Measurements from ENCODE around the gene RAB13.

Gene RAB13

GRCh38 chr1:153944005-153944826 is 41.9 kb downstream of the RAB13 start:
- Histone ChIP-seq H3K9me3 (no peaks in the 10 kb centered on the region), H3K27me3 (no peaks in the 10 kb centered on the region), H3K36me3 (peaks cover 65% of the 10 kb centered on the region), H3K27ac (peak overlapping the region; percentile 100), H3K4me1 (ENCODE audit: control insufficient read depth in 1 of 2, insufficient read depth in 1 of 2, low read depth in 1 of 2, low read length in 1 of 2) (peaks cover 41 to 47% of the 10 kb centered on the region in 2 experiments), H3K4me3 (ENCODE audit: low read depth in 1 of 2, low read length in 1 of 2) (peak overlapping the region; percentile 75 to 83)
- no peak for TF ChIP-seq CTCF (IDR thresholded peaks at IDR 0.05)

GRCh38 chr1:153942766-153943549 is 43.2 kb downstream of the RAB13 start:
- H3K9me3 ChIP-seq = no peaks in the 10 kb centered on the region
- peaks cover 41 to 45% of the 10 kb centered on the region in 2 experiments for H3K4me1 ChIP-seq (ENCODE audit: control insufficient read depth in 1 of 2, insufficient read depth in 1 of 2, low read depth in 1 of 2, low read length in 1 of 2)
- no peaks in the 10 kb centered on the region for H3K27me3 ChIP-seq
- peak overlapping the region; percentile 100 for H3K27ac ChIP-seq
- TF ChIP-seq CTCF (IDR thresholded peaks at IDR 0.05) = no peak
- no peak overlapping the region for H3K4me3 ChIP-seq (ENCODE audit: low read depth in 1 of 2, low read length in 1 of 2)
- H3K36me3 ChIP-seq = peaks cover 65% of the 10 kb centered on the region

GRCh38 chr1:153941826-153942725 is 44.1 kb downstream of the RAB13 start:
- TF ChIP-seq CTCF (IDR thresholded peaks at IDR 0.05) = no peak
- peaks cover 34 to 36% of the 10 kb centered on the region in 2 experiments for H3K4me1 ChIP-seq (ENCODE audit: control insufficient read depth in 1 of 2, insufficient read depth in 1 of 2, low read depth in 1 of 2, low read length in 1 of 2)
- peak overlapping the region; percentile 100 for H3K27ac ChIP-seq
- no peaks in the 10 kb centered on the region for H3K27me3 ChIP-seq
- H3K36me3 ChIP-seq = peaks cover 65% of the 10 kb centered on the region
- H3K4me3 ChIP-seq (ENCODE audit: low read depth in 1 of 2, low read length in 1 of 2) = no peak overlapping the region
- no peaks in the 10 kb centered on the region for H3K9me3 ChIP-seq

- no peaks in the 10 kb centered on the region for H3K9me3 ChIP-seq
- peaks cover 28 to 29% of the 10 kb centered on the region in 2 experiments for H3K4me1 ChIP-seq (ENCODE audit: control insufficient read depth in 1 of 2, insufficient read depth in 1 of 2, low read depth in 1 of 2, low read length in 1 of 2)
- H3K4me3 ChIP-seq (ENCODE audit: low read depth in 1 of 2, low read length in 1 of 2) = no peak overlapping the region
- H3K27me3 ChIP-seq = no peaks in the 10 kb centered on the region
- TF ChIP-seq CTCF (IDR thresholded peaks at IDR 0.05) = no peak
- H3K27ac ChIP-seq = peak overlapping the region; percentile 43
- peaks cover 76% of the 10 kb centered on the region for H3K36me3 ChIP-seq
Measured at GRCh38 chr1:153940756-153941155, 45.4 kb downstream of the RAB13 start.

GRCh38 chr1:153939476-153939875 is 46.7 kb downstream of the RAB13 start:
- H3K27me3 ChIP-seq = no peaks in the 10 kb centered on the region
- no peak for TF ChIP-seq CTCF (IDR thresholded peaks at IDR 0.05)

More at GRCh38 chr1:153939476-153939875, 46.7 kb downstream of the RAB13 start:
- Histone ChIP-seq H3K4me3 (ENCODE audit: low read depth in 1 of 2, low read length in 1 of 2) (no peak overlapping the region), H3K27ac (peak overlapping the region; percentile 43), H3K9me3 (no peaks in the 10 kb centered on the region), H3K36me3 (peaks cover 89% of the 10 kb centered on the region), H3K4me1 (ENCODE audit: control insufficient read depth in 1 of 2, insufficient read depth in 1 of 2, low read depth in 1 of 2, low read length in 1 of 2) (peaks cover 18 to 23% of the 10 kb centered on the region in 2 experiments)
